ENCODE data around the gene OVCA2.
"Not testable (repeated sequence)": the region's sequence is repeated elsewhere in the genome, so short reads cannot be mapped to it uniquely, and the experiment has no call there.

GRCh38 chr17:2013220-2013993, 28.4 kb upstream of the OVCA2 start:
- TF ChIP-seq ZNF664 (tag by site-specific recombination; IDR thresholded peaks at IDR 0.05); RBAK (tag by site-specific recombination; IDR thresholded peaks at IDR 0.05); CTCF (tag by site-specific recombination; IDR thresholded peaks at IDR 0.05); ZNF211 (tag by site-specific recombination; IDR thresholded peaks at IDR 0.05; ENCODE audit: low read depth); OSR2 (tag by site-specific recombination; IDR thresholded peaks at IDR 0.05); ZNF776 (tag by site-specific recombination; IDR thresholded peaks at IDR 0.05; ENCODE audit: borderline replicate concordance); ZNF133 (tag by site-specific recombination; IDR thresholded peaks at IDR 0.05): not testable (repeated sequence)
- TF ChIP-seq, protein P1, sequence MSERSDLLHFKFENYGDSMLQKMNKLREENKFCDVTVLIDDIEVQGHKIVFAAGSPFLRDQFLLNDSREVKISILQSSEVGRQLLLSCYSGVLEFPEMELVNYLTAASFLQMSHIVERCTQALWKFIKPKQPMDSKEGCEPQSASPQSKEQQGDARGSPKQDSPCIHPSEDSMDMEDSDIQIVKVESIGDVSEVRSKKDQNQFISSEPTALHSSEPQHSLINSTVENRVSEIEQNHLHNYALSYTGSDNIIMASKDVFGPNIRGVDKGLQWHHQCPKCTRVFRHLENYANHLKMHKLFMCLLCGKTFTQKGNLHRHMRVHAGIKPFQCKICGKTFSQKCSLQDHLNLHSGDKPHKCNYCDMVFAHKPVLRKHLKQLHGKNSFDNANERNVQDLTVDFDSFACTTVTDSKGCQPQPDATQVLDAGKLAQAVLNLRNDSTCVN (tag by site-specific recombination; optimal IDR thresholded peaks at IDR 0.05): not testable (repeated sequence)
